ENCODE data around the gene HDAC4.

Gene HDAC4

GRCh38 chr2:239330836-239331235 is 70.0 kb downstream of the HDAC4 start:
- Mint-ChIP-seq H3K27me3 (no peaks in the 10 kb centered on the region), H3K4me3 (no peak overlapping the region), H3K9me3 (no peaks in the 10 kb centered on the region), H3K4me1 (ENCODE audit: low read depth) (peaks cover 35% of the 10 kb centered on the region), H3K27ac (peak overlapping the region; percentile 49), H3K36me3 (ENCODE audit: low read depth) (no peaks in the 10 kb centered on the region)

GRCh38 chr2:239329972-239330572 is 70.7 kb downstream of the HDAC4 start:
- H3K4me3 Mint-ChIP-seq, result no peak overlapping the region
- no peak overlapping the region for H3K27ac Mint-ChIP-seq
- peaks cover 4% of the 10 kb centered on the region for H3K36me3 Mint-ChIP-seq (ENCODE audit: low read depth)
- peaks cover 1% of the 10 kb centered on the region for H3K9me3 Mint-ChIP-seq
- peaks cover 39% of the 10 kb centered on the region for H3K4me1 Mint-ChIP-seq (ENCODE audit: low read depth)
- H3K27me3 Mint-ChIP-seq, result no peaks in the 10 kb centered on the region

- no peaks in the 10 kb centered on the region for H3K27me3 Mint-ChIP-seq
- H3K4me1 Mint-ChIP-seq (ENCODE audit: low read depth), result peaks cover 45% of the 10 kb centered on the region
- peaks cover 2% of the 10 kb centered on the region for H3K9me3 Mint-ChIP-seq
- peaks cover 8% of the 10 kb centered on the region for H3K36me3 Mint-ChIP-seq (ENCODE audit: low read depth)
- H3K27ac Mint-ChIP-seq, result no peak overlapping the region
- no peak overlapping the region for H3K4me3 Mint-ChIP-seq
These were observed 71.4 kb downstream of the HDAC4 start for GRCh38 chr2:239329284-239329971.

- no peak overlapping the region for H3K27ac Mint-ChIP-seq
- peaks cover 51% of the 10 kb centered on the region for H3K4me1 Mint-ChIP-seq (ENCODE audit: low read depth)
- no peak overlapping the region for H3K4me3 Mint-ChIP-seq
These were observed 72.2 kb downstream of the HDAC4 start for GRCh38 chr2:239328351-239329191.

GRCh38 chr2:239327536-239328350 is 73.1 kb downstream of the HDAC4 start:
- H3K4me1 Mint-ChIP-seq (ENCODE audit: low read depth), result peaks cover 59% of the 10 kb centered on the region
- no peaks in the 10 kb centered on the region for H3K27me3 Mint-ChIP-seq
- H3K9me3 Mint-ChIP-seq, result peaks cover 2% of the 10 kb centered on the region
- peak overlapping the region; percentile 35 for H3K4me3 Mint-ChIP-seq
- peaks cover 12% of the 10 kb centered on the region for H3K36me3 Mint-ChIP-seq (ENCODE audit: low read depth)
- H3K27ac Mint-ChIP-seq, result peak overlapping the region; percentile 21

More at GRCh38 chr2:239328351-239329191, 72.2 kb downstream of the HDAC4 start:
- Mint-ChIP-seq H3K9me3 (peaks cover 2% of the 10 kb centered on the region), H3K27me3 (no peaks in the 10 kb centered on the region), H3K36me3 (ENCODE audit: low read depth) (peaks cover 8% of the 10 kb centered on the region)

- Mint-ChIP-seq H3K4me1 (ENCODE audit: low read depth) (peaks cover 67% of the 10 kb centered on the region), H3K4me3 (peak overlapping the region; percentile 35), H3K9me3 (peaks cover 2% of the 10 kb centered on the region), H3K27ac (peak overlapping the region; percentile 31), H3K27me3 (no peaks in the 10 kb centered on the region), H3K36me3 (ENCODE audit: low read depth) (peaks cover 12% of the 10 kb centered on the region)
These were observed 73.8 kb downstream of the HDAC4 start for GRCh38 chr2:239326831-239327535.

GRCh38 chr2:239324456-239324855 is 76.4 kb downstream of the HDAC4 start:
- H3K4me3 Mint-ChIP-seq, result no peak overlapping the region
- no peak overlapping the region for H3K27ac Mint-ChIP-seq
- peaks cover 81% of the 10 kb centered on the region for H3K4me1 Mint-ChIP-seq (ENCODE audit: low read depth)
- no peaks in the 10 kb centered on the region for H3K27me3 Mint-ChIP-seq
- H3K36me3 Mint-ChIP-seq (ENCODE audit: low read depth), result peaks cover 12% of the 10 kb centered on the region
- H3K9me3 Mint-ChIP-seq, result peaks cover 2% of the 10 kb centered on the region

GRCh38 chr2:239323447-239323846 is 77.4 kb downstream of the HDAC4 start:
- Mint-ChIP-seq H3K27ac (no peak overlapping the region), H3K36me3 (ENCODE audit: low read depth) (peaks cover 12% of the 10 kb centered on the region), H3K9me3 (peaks cover 2% of the 10 kb centered on the region), H3K4me1 (ENCODE audit: low read depth) (peaks cover 91% of the 10 kb centered on the region), H3K4me3 (no peak overlapping the region), H3K27me3 (no peaks in the 10 kb centered on the region)

- no peak overlapping the region for H3K4me3 Mint-ChIP-seq
These were observed 78.3 kb downstream of the HDAC4 start for GRCh38 chr2:239322416-239323086.

GRCh38 chr2:239321596-239322415 is 79.0 kb downstream of the HDAC4 start:
- H3K4me1 Mint-ChIP-seq (ENCODE audit: low read depth), result peaks cover 85% of the 10 kb centered on the region
- H3K27me3 Mint-ChIP-seq, result no peaks in the 10 kb centered on the region
- H3K27ac Mint-ChIP-seq, result peak overlapping the region; percentile 78
- peak overlapping the region; percentile 32 for H3K4me3 Mint-ChIP-seq
- peaks cover 2% of the 10 kb centered on the region for H3K9me3 Mint-ChIP-seq
- H3K36me3 Mint-ChIP-seq (ENCODE audit: low read depth), result peaks cover 12% of the 10 kb centered on the region

More at GRCh38 chr2:239322416-239323086, 78.3 kb downstream of the HDAC4 start:
- peaks cover 86% of the 10 kb centered on the region for H3K4me1 Mint-ChIP-seq (ENCODE audit: low read depth)
- peaks cover 12% of the 10 kb centered on the region for H3K36me3 Mint-ChIP-seq (ENCODE audit: low read depth)
- H3K9me3 Mint-ChIP-seq, result peaks cover 2% of the 10 kb centered on the region
- no peak overlapping the region for H3K27ac Mint-ChIP-seq
- H3K27me3 Mint-ChIP-seq, result no peaks in the 10 kb centered on the region

GRCh38 chr2:239318790-239319661 is 81.8 kb downstream of the HDAC4 start:
- H3K36me3 Mint-ChIP-seq (ENCODE audit: low read depth), result peaks cover 20% of the 10 kb centered on the region
- H3K4me3 Mint-ChIP-seq, result peak overlapping the region; percentile 79
- peaks cover 7% of the 10 kb centered on the region for H3K9me3 Mint-ChIP-seq
- H3K27ac Mint-ChIP-seq, result peak overlapping the region; percentile 81
- H3K4me1 Mint-ChIP-seq (ENCODE audit: low read depth), result peaks cover 78% of the 10 kb centered on the region
- H3K27me3 Mint-ChIP-seq, result no peaks in the 10 kb centered on the region

- H3K4me1 Mint-ChIP-seq (ENCODE audit: low read depth), result peaks cover 72% of the 10 kb centered on the region
- no peak overlapping the region for H3K4me3 Mint-ChIP-seq
- no peaks in the 10 kb centered on the region for H3K27me3 Mint-ChIP-seq
- peaks cover 20% of the 10 kb centered on the region for H3K36me3 Mint-ChIP-seq (ENCODE audit: low read depth)
- no peak overlapping the region for H3K27ac Mint-ChIP-seq
- peaks cover 9% of the 10 kb centered on the region for H3K9me3 Mint-ChIP-seq
These were observed 82.6 kb downstream of the HDAC4 start for GRCh38 chr2:239318151-239318611.

Data from stimulated activated naive CD8-positive, alpha-beta T cell treated with anti-CD3 and anti-CD28 coated beads, Interleukin-15, Interleukin-2, amounts not matched to agents 100 ng/mL and 50 ng/mL, for 24 hours (primary cell).